ENCODE measurements around the gene DPEP2. TPM values are rescaled to one million over a fixed set of nuclear protein-coding genes. Genes with fewer than 3 reads are reported as not detected.

Gene DPEP2
- total RNA-seq, 1 donor from 2014 or later: not detected

DNA sequence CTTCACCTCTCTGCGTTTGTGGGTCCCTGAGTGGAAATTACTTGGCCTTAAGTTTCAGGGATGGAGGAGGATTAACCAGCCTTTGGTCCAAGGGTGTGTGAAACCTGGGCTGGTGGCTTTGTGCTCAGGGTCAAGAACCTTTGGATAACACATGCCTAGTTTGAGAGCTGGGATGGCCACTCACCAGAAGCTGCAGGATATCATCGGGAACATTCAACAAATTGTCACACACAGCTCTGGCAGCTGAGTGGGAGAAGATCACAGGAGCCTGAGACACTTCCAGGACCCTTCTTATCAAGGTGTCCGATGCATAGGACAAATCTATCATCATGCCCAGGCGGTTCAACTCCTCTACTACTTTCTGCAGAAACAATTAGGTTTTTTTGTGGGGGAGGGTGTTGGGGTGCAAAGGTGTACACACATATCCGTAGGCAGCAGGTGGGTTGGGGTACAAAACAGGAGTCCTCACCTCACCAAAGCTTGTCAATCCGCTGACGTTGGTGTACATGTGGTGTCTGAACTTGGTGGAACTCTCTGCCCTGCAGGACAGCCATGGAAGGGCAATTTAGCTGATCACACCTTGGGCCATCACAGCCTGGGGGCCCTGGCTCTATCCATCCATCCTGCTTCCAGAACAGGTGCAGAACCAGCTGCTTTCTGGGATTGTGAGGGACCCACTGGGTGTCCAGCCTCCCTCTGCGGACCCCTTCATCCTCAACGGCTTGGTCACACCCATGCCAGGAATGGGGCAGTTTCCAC lies 21.6 kb downstream of the DPEP2 start:
- no peak overlapping the region for H3K9ac ChIP-seq
- DNase-seq (ENCODE audit: low spot score): no peak
- no peak overlapping the region for H2AFZ ChIP-seq (replicated peaks)
- Mint-ChIP-seq H3K4me1 (peaks cover 1% of the 10 kb centered on the region), H3K27ac (no peak overlapping the region), H3K9me3 (no peaks in the 10 kb centered on the region), H3K4me3 (no peak overlapping the region), H3K27me3 (ENCODE audit: insufficient read depth, low read depth) (peaks cover 13% of the 10 kb centered on the region), H3K36me3 (no peaks in the 10 kb centered on the region)
- no peak overlapping the region for H3K4me3 ChIP-seq
- no peak for TF ChIP-seq EZH2 (IDR thresholded peaks at IDR 0.05)
- no peak for TF ChIP-seq EZH2phosphoT487 (IDR thresholded peaks at IDR 0.05)
- TF ChIP-seq, protein P1, sequence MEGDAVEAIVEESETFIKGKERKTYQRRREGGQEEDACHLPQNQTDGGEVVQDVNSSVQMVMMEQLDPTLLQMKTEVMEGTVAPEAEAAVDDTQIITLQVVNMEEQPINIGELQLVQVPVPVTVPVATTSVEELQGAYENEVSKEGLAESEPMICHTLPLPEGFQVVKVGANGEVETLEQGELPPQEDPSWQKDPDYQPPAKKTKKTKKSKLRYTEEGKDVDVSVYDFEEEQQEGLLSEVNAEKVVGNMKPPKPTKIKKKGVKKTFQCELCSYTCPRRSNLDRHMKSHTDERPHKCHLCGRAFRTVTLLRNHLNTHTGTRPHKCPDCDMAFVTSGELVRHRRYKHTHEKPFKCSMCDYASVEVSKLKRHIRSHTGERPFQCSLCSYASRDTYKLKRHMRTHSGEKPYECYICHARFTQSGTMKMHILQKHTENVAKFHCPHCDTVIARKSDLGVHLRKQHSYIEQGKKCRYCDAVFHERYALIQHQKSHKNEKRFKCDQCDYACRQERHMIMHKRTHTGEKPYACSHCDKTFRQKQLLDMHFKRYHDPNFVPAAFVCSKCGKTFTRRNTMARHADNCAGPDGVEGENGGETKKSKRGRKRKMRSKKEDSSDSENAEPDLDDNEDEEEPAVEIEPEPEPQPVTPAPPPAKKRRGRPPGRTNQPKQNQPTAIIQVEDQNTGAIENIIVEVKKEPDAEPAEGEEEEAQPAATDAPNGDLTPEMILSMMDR (IDR thresholded peaks at IDR 0.05): no peak
- H3F3A ChIP-seq (ENCODE audit: low read depth): no peaks in the 10 kb centered on the region
- no peaks in the 10 kb centered on the region for H3K36me3 ChIP-seq
- no peaks in the 10 kb centered on the region for H3K9me3 ChIP-seq (ENCODE audit: low read depth)
- H3K4me2 ChIP-seq: no peak overlapping the region
- H4K20me1 ChIP-seq (ENCODE audit: low read depth): no peaks in the 10 kb centered on the region
- H3K79me2 ChIP-seq (ENCODE audit: low read depth): no peaks in the 10 kb centered on the region
- no peaks in the 10 kb centered on the region for H3K27me3 ChIP-seq
- H3K4me1 ChIP-seq: no peaks in the 10 kb centered on the region
- H3K27ac ChIP-seq: no peak overlapping the region

DNA sequence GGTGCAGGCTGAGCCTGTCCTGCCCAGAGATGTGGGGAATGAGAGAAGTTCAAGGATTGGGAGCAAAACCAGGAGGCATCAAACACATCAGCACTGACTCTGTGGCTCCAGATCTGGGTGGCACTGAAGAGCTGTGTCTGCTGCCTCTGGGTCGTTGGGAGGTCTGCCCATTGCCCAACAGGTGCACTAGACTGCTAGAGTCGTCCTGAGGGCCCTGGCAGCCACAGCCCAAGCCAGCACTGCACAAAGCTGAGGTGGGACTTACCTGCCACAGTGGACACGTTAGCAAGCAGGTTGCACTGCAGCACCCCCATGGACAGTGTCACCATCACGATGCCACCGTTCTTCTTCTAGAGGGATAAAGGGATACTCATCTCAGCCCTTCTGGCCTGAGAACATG lies 22.3 kb downstream of the DPEP2 start:
- no peaks in the 10 kb centered on the region for H3K4me1 ChIP-seq
- H3K4me3 Mint-ChIP-seq: no peak overlapping the region
- no peaks in the 10 kb centered on the region for H3K4me1 Mint-ChIP-seq
- H3K27me3 ChIP-seq: no peaks in the 10 kb centered on the region
- no peaks in the 10 kb centered on the region for H3K9me3 Mint-ChIP-seq
- no peak overlapping the region for H3K27ac ChIP-seq
- no peaks in the 10 kb centered on the region for H3K9me3 ChIP-seq (ENCODE audit: low read depth)
- H3K36me3 Mint-ChIP-seq: no peaks in the 10 kb centered on the region
- TF ChIP-seq, protein P1 (IDR thresholded peaks at IDR 0.05): no peak
- TF ChIP-seq EZH2 (IDR thresholded peaks at IDR 0.05) (no peak), EZH2phosphoT487 (IDR thresholded peaks at IDR 0.05) (no peak)
- H3K79me2 ChIP-seq (ENCODE audit: low read depth): no peaks in the 10 kb centered on the region
- no peaks in the 10 kb centered on the region for H4K20me1 ChIP-seq (ENCODE audit: low read depth)
- no peaks in the 10 kb centered on the region for H3K36me3 ChIP-seq
- no peak overlapping the region for H3K9ac ChIP-seq
- no peak overlapping the region for H3K4me3 ChIP-seq
- no peak overlapping the region for H3K4me2 ChIP-seq
- no peaks in the 10 kb centered on the region for H3F3A ChIP-seq (ENCODE audit: low read depth)
- no peak overlapping the region for H3K27ac Mint-ChIP-seq
- peaks cover 14% of the 10 kb centered on the region for H3K27me3 Mint-ChIP-seq (ENCODE audit: insufficient read depth, low read depth)
- DNase-seq (ENCODE audit: low spot score): no peak
- no peak overlapping the region for H2AFZ ChIP-seq (replicated peaks)

DNA sequence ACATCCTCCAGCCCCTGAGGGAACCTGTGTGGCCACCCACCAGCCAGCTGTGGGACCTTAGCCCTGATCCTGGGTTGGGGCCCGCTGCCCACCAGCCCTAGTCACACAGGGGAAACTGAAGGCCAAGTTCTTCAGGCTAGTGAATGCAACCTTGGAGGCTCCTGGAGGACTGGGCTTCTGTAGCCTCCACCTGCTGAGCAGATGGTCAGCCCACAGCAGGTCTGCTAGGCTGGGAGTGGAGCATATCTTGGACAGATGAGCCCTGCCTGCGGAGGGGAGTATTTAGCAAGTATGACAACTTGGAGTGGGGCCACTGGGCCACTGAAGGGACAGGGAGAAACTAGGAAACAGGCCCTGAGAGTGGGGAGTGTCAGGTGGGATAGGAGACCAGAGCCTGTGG lies 23.1 kb downstream of the DPEP2 start:
- Histone ChIP-seq H3K79me2 (ENCODE audit: low read depth) (no peaks in the 10 kb centered on the region), H3K27me3 (no peaks in the 10 kb centered on the region), H3K4me1 (no peaks in the 10 kb centered on the region), H3K36me3 (no peaks in the 10 kb centered on the region), H4K20me1 (ENCODE audit: low read depth) (no peaks in the 10 kb centered on the region), H3F3A (ENCODE audit: low read depth) (no peaks in the 10 kb centered on the region), H3K4me2 (no peak overlapping the region), H3K27ac (no peak overlapping the region), H3K4me3 (no peak overlapping the region), H3K9ac (no peak overlapping the region), H2AFZ (replicated peaks) (no peak overlapping the region), H3K9me3 (ENCODE audit: low read depth) (no peaks in the 10 kb centered on the region)
- H3K4me1 Mint-ChIP-seq: no peaks in the 10 kb centered on the region
- H3K4me3 Mint-ChIP-seq: peak overlapping the region; percentile 30
- TF ChIP-seq, protein P1 (IDR thresholded peaks at IDR 0.05): no peak
- TF ChIP-seq EZH2phosphoT487 (IDR thresholded peaks at IDR 0.05) (no peak), EZH2 (IDR thresholded peaks at IDR 0.05) (no peak)
- no peaks in the 10 kb centered on the region for H3K9me3 Mint-ChIP-seq
- no peak for DNase-seq (ENCODE audit: low spot score)
- peaks cover 14% of the 10 kb centered on the region for H3K27me3 Mint-ChIP-seq (ENCODE audit: insufficient read depth, low read depth)
- peak overlapping the region; percentile 76 for H3K27ac Mint-ChIP-seq
- H3K36me3 Mint-ChIP-seq: no peaks in the 10 kb centered on the region

All from neural progenitor cell (in vitro differentiated cells).